K562 (cell line): ENCODE measurements around the gene CMTM4. TPM values are rescaled to one million over a fixed set of nuclear protein-coding genes. Genes with fewer than 3 reads are reported as not detected.

Experiments
- DDX20 ChIP-seq: fragments of 450-650 bp; IDR thresholded peaks from 2 replicates; pipeline ENCODE4 v1.6.1; 2016; ENCODE audit warnings: missing genetic modification characterization, low read depth, mild to moderate bottlenecking, missing compliant biosample characterization, moderate library complexity
- E4F1 ChIP-seq: fragments of 250-450 bp; sonication (Bioruptor Pico); IDR thresholded peaks from 2 replicates; pipeline ENCODE4 v1.5.0; 2021; ENCODE audit warnings: mild to moderate bottlenecking, borderline replicate concordance
- ESRRA ChIP-seq: fragments of 450-650 bp; IDR thresholded peaks from 2 replicates; pipeline ENCODE4 v1.6.1; 2014; ENCODE audit warnings: low read depth, mild to moderate bottlenecking, moderate library complexity, borderline replicate concordance
- GTF2B ChIP-seq: IDR thresholded peaks from 2 replicates; pipeline ENCODE4 v1.6.1; 2011; ENCODE audit not compliant: insufficient read length; ENCODE audit errors: extremely low read depth
- KLF10 ChIP-seq: fragments of 250-450 bp; sonication (Bioruptor Pico); IDR thresholded peaks from 2 replicates; pipeline ENCODE4 v1.6.1; 2021; ENCODE audit warnings: matching md5 sums
- NRF1 ChIP-seq, 2 experiments: fragments of 450-650 bp; IDR thresholded peaks in 1 of 2; conservative IDR thresholded peaks in 1 of 2; 2 replicates each; pipeline ENCODE4 v1.6.1; 2014; ENCODE audit warnings: mild to moderate bottlenecking in 2 of 2
- PRDM10 ChIP-seq: fragments of 450-650 bp; IDR thresholded peaks from 2 replicates; pipeline ENCODE4 v1.6.1; 2018; ENCODE audit not compliant: partially characterized antibody
- TSC22D4 ChIP-seq: fragments of 450-650 bp; IDR thresholded peaks from 2 replicates; pipeline ENCODE4 v1.6.1; 2016; ENCODE audit warnings: missing genetic modification characterization, missing biosample characterization, control low read depth
- TSHZ1 ChIP-seq: fragments of 250-450 bp; sonication (Bioruptor Pico); IDR thresholded peaks from 2 replicates; pipeline ENCODE4 v1.4.0; 2020; ENCODE audit warnings: mild to moderate bottlenecking, moderate library complexity
- ZNF121 ChIP-seq: sonication (generic); formaldehyde crosslinking; conservative IDR thresholded peaks from 2 replicates; pipeline ENCODE4 v1.8.0; 2022; ENCODE audit warnings: missing genetic modification reagents
- ZNF23 ChIP-seq: fragments of 250-450 bp; sonication (Bioruptor Pico); IDR thresholded peaks from 2 replicates; pipeline ENCODE4 v1.4.0; 2020; ENCODE audit warnings: mild to moderate bottlenecking
- polyA plus RNA-seq, 8 experiments: library from polyadenylated mRNA; depleted of rRNA in 4 of 8; stranded (reverse) in 5 of 8; unstranded in 3 of 8; fragments of >200 nt; fragmentation: Nextera tagmentation in 2 of 8; fragmentation: Illumina TruSeq in 1 of 8; extraction: Ambion mirVana in 2 of 8; extraction: Trizol in 1 of 8; gene quantifications; 2 replicates each; pipeline versions ENCODE4 v1.2.1 to v1.2.3, GENCODE V29; 2011 to 2014; ENCODE audit warnings: inconsistent platforms in 1 of 8, missing spikeins in 1 of 8
- total RNA-seq, 7 experiments: library from RNA; depleted of rRNA in 6 of 7; stranded (reverse); fragments of >200 nt in 6 of 7; fragmentation: Illumina TruSeq in 2 of 7; extraction: Trizol in 2 of 7; gene quantifications; 2 replicates each; pipeline versions ENCODE4 v1.2.1 to v1.2.3, GENCODE V29; 2011 to 2021; ENCODE audit warnings: low replicate concordance in 1 of 7

Gene CMTM4
- total and polyA plus RNA-seq, 9 of the 15 experiments (the other 6 are each of a cell fraction or from before 2014, with no cell fraction given), result 2.0 to 21.3 (median 12.5) TPM

GRCh38 chr16:66605177-66605978, 91.2 kb downstream of the CMTM4 start (continued):
- TF ChIP-seq ESRRA (0 out of 2 replicates have a peak, but pooled peaks have one; percentile 2), TSHZ1 (CRISPR knock-in tag) (no peak), NRF1 (conservative IDR thresholded peaks at IDR 0.05 in 1 of 2, IDR thresholded peaks at IDR 0.05 in 1 of 2) (0 out of 4 replicates have a peak, but pooled peaks of 1 of the 2 experiments have one; percentile 13), PRDM10 (peak; percentile 55), DDX20 (tag) (no peak), TSC22D4 (no peak), GTF2B (no peak), KLF10 (CRISPR knock-in tag) (no peak), ZNF23 (no peak), ZNF121 (CRISPR knock-in tag) (no peak), E4F1 (CRISPR knock-in tag) (no peak)
